ENCODE data around the gene MRPL10.

Gene MRPL10

DNA sequence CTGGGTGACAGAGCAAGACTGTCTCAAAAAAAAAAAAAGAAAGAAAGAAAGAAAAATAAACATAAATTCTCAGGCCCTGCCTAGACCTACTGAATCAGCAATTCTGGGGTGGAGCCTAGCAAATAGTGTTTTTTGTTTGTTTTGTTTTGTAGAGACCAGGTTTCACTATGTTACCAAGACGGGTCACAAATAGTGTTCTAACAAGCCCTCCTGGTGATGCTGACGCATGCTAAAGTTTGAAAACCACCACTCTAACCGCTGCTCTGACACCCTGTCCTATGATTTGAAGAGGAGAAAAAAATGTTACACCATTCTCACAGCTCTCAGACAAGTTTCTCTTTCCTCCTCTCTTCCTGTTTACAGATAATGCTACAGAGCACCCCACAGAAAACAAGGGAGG is 1.5 kb downstream of the MRPL10 start:
- no peak for FAIRE-seq
- TF ChIP-seq, protein P1, sequence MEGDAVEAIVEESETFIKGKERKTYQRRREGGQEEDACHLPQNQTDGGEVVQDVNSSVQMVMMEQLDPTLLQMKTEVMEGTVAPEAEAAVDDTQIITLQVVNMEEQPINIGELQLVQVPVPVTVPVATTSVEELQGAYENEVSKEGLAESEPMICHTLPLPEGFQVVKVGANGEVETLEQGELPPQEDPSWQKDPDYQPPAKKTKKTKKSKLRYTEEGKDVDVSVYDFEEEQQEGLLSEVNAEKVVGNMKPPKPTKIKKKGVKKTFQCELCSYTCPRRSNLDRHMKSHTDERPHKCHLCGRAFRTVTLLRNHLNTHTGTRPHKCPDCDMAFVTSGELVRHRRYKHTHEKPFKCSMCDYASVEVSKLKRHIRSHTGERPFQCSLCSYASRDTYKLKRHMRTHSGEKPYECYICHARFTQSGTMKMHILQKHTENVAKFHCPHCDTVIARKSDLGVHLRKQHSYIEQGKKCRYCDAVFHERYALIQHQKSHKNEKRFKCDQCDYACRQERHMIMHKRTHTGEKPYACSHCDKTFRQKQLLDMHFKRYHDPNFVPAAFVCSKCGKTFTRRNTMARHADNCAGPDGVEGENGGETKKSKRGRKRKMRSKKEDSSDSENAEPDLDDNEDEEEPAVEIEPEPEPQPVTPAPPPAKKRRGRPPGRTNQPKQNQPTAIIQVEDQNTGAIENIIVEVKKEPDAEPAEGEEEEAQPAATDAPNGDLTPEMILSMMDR (IDR thresholded peaks at IDR 0.05; ENCODE audit: insufficient read depth, missing control alignments), result no peak
- DNase-seq (ENCODE audit: insufficient read length, low spot score), result no peak

DNA sequence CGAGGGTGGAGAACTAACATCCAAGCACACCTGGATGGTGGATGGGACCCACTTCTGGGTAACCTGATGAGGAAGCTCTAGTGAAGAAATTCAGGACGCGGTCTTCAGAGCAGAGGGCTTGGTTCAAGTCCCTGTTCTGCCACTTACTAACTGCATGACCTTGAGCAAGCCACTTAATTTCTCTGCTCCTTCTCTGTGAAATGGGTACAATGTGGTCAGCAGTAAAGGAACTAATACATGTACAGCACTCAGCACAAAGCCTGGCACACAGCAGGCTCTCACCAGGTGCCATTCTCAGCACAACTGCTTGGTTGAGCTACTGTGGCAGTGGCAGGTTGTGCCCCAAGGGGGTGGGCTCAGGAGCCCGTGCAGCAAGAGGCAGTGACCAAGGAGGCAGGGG is 7.8 kb downstream of the MRPL10 start:
- FAIRE-seq (no peak), DNase-seq (ENCODE audit: insufficient read length, low spot score) (no peak)
- TF ChIP-seq, protein P1 (IDR thresholded peaks at IDR 0.05; ENCODE audit: insufficient read depth, missing control alignments), result no peak

GRCh38 chr17:47822785-47823184 is 8.6 kb downstream of the MRPL10 start:
- TF ChIP-seq, protein P1 (IDR thresholded peaks at IDR 0.05; ENCODE audit: insufficient read depth, missing control alignments), result no peak
- DNase-seq (ENCODE audit: insufficient read length, low spot score) (no peak), FAIRE-seq (no peak)

DNA sequence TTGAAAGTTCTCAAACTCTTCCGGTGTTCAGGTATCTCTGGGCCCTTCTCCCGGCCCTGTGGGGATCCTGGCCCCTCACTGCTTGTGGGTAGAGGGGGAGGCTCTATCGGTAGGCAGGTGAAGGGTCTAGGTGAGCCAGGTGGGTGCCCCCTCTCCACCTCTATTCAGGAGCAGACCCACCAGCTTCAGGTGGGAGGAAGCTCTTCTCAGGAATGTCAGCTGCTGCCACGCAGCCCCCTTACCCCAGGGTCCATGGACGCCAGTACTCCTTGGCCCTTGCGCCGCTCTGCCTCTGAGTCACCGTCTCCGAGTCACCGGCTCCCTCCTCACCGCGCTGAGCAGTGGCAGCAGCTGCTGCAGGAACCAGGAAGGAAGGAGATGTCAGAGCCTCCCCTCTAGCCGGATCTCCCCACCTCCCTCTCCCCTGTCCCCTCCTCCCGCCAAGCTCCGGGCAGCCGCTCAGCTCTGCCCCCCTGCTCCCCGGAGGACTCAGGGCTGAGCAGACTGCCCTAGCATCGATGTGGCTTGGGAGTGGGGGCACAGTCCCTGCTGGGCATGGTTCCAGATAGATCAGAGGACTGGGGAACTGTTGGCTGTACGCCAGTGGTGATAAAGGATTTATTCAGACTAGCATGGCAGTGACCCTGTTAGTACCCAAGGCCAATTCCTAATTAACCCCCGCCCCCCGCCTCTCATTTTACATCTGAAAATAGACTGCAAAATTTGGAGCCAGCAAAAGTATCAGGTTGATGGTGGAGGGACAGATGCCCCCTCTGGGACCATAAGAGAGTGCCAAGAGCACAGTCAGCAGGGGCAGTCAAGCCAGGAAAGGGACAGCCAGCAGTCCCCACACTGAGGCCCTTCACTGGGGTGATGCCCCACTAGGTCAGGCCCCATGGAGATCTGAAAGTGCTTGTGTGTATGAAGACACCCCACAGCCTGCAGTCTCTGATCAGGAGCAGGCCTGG is 9.6 kb downstream of the MRPL10 start, which contains the start of gene OSBPL7:
Gene OSBPL7 (minus strand): TSS at position 371 of the 968 bp plus-strand sequence. CDS start 1,516 bp downstream, outside the sequence.
- peak; percentile 95 for DNase-seq (ENCODE audit: insufficient read length, low spot score)
- TF ChIP-seq, protein P1 (IDR thresholded peaks at IDR 0.05; ENCODE audit: insufficient read depth, missing control alignments), result peak; percentile 64
- no peak for FAIRE-seq

DNA sequence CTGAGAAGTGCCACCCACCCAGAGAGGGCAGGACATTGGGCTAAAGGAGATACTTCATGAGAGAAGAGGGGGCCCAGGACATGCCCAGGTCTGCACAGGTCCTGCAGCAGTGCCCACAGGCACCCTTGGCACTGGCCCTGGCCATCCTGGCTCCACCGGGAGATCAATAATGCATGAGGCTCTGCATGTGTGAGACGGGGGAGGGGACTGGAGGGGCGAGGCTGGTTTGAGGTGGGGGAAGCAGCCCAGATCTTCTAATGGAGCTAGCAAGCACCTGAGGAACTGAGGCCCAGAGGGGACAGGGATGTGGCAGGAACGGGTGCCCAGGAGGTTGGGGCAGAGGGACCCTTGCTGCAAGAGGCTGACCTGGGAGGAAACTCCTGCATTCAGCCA is 10.3 kb downstream of the MRPL10 start:
- FAIRE-seq (no peak), DNase-seq (ENCODE audit: insufficient read length, low spot score) (no peak)
- TF ChIP-seq, protein P1 (IDR thresholded peaks at IDR 0.05; ENCODE audit: insufficient read depth, missing control alignments), result no peak

- TF ChIP-seq, protein P1 (IDR thresholded peaks at IDR 0.05; ENCODE audit: insufficient read depth, missing control alignments), result no peak
- DNase-seq (ENCODE audit: insufficient read length, low spot score), result no peak
- no peak for FAIRE-seq
These were observed 11.1 kb downstream of the MRPL10 start for GRCh38 chr17:47820033-47820789.

All from D721Med (cell line).